HG02884 (cell line): ENCODE results near the gene NFIX.

Experiments
- ATAC-seq: cut with Tn5 transposase; IDR thresholded peaks from one replicate; pipeline ENCODE4 v1.9.1; 2021; ENCODE audit warnings: mild to moderate bottlenecking, moderate library complexity; ENCODE audit not compliant: unreplicated experiment

The NFIX gene

GRCh38 chr19:13139633-13140311, 144.5 kb downstream of the NFIX start:
- no peak for ATAC-seq

- ATAC-seq = no peak
Measured at GRCh38 chr19:13146763-13147563, 151.7 kb downstream of the NFIX start.
